ENCODE results near the gene FANK1.

The FANK1 gene

DNA sequence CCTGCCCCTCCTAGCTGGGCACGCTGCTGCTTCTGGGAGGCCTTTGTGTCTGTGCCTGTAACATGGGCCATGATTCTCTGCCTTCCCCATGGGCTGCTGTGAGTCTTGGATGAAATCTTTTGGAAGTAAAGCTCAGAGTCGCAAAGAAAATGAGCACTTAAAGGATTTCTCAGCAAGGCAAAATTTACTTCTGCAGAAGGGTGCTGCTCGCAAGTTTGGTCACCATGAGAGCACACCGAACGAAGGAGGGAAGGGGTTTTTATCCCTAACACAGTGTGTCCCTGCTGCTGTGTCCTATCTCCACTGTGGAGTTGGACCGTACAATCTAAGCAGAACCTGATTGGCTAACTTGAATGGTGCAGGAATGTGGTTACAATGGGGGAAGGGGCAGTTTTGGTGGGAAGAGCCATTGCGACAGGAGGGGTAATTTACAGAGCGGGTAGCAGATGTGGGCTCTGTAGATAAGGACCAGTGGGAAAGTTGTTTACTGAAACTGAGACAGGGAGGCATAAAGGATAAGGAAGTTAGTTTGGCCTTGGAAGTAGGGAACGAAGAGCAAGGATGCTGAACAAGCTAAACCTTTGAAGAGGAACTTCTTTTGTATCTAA, 57.5 kb downstream of the FANK1 start:
- DNase-seq (ENCODE audit: low read depth in 1 of 2, low spot score in 1 of 2): no peak
- TF ChIP-seq GABPA (IDR thresholded peaks at IDR 0.05; ENCODE audit: low read depth) (no peak), SPI1 (IDR thresholded peaks at IDR 0.05; ENCODE audit: borderline replicate concordance, low read depth) (no peak), POLR2AphosphoS5 (IDR thresholded peaks at IDR 0.05; ENCODE audit: low read depth) (no peak)
- TF ChIP-seq, protein P1, sequence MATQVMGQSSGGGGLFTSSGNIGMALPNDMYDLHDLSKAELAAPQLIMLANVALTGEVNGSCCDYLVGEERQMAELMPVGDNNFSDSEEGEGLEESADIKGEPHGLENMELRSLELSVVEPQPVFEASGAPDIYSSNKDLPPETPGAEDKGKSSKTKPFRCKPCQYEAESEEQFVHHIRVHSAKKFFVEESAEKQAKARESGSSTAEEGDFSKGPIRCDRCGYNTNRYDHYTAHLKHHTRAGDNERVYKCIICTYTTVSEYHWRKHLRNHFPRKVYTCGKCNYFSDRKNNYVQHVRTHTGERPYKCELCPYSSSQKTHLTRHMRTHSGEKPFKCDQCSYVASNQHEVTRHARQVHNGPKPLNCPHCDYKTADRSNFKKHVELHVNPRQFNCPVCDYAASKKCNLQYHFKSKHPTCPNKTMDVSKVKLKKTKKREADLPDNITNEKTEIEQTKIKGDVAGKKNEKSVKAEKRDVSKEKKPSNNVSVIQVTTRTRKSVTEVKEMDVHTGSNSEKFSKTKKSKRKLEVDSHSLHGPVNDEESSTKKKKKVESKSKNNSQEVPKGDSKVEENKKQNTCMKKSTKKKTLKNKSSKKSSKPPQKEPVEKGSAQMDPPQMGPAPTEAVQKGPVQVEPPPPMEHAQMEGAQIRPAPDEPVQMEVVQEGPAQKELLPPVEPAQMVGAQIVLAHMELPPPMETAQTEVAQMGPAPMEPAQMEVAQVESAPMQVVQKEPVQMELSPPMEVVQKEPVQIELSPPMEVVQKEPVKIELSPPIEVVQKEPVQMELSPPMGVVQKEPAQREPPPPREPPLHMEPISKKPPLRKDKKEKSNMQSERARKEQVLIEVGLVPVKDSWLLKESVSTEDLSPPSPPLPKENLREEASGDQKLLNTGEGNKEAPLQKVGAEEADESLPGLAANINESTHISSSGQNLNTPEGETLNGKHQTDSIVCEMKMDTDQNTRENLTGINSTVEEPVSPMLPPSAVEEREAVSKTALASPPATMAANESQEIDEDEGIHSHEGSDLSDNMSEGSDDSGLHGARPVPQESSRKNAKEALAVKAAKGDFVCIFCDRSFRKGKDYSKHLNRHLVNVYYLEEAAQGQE (IDR thresholded peaks at IDR 0.05; ENCODE audit: insufficient replicate concordance, low read depth): no peak
- TF ChIP-seq, protein P2, sequence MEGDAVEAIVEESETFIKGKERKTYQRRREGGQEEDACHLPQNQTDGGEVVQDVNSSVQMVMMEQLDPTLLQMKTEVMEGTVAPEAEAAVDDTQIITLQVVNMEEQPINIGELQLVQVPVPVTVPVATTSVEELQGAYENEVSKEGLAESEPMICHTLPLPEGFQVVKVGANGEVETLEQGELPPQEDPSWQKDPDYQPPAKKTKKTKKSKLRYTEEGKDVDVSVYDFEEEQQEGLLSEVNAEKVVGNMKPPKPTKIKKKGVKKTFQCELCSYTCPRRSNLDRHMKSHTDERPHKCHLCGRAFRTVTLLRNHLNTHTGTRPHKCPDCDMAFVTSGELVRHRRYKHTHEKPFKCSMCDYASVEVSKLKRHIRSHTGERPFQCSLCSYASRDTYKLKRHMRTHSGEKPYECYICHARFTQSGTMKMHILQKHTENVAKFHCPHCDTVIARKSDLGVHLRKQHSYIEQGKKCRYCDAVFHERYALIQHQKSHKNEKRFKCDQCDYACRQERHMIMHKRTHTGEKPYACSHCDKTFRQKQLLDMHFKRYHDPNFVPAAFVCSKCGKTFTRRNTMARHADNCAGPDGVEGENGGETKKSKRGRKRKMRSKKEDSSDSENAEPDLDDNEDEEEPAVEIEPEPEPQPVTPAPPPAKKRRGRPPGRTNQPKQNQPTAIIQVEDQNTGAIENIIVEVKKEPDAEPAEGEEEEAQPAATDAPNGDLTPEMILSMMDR (IDR thresholded peaks at IDR 0.05; ENCODE audit: insufficient read depth, low read length): no peak
- H3K27me3 ChIP-seq (ENCODE audit: insufficient read depth, poor library complexity, severe bottlenecking): no peaks in the 10 kb centered on the region
- H3K27ac ChIP-seq (replicated peaks): no peak overlapping the region
- H3K4me3 ChIP-seq (replicated peaks; ENCODE audit: insufficient read depth, low read length): no peak overlapping the region

DNA sequence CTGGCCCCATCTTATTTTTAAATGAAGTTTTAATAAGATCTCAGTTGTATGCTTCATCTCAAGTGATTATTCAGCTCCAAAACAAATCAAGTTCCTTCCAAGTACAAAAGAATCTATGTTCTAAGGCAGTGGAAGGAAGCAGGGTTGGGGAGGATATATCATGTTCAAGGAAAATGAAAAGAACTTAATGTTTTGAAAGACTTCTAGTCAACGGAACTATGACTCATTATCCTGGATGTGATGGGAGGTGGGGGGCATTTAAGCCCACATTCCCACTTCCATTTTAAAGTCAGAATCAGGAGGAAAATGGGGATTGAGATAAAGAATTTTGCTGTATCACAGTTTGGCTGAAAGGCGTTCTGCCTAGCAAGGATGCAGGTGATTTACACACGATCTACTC, 59.4 kb downstream of the FANK1 start:
- DNase-seq (ENCODE audit: low read depth in 1 of 2, low spot score in 1 of 2): no peak
- Histone ChIP-seq H3K27ac (replicated peaks) (no peak overlapping the region), H3K4me3 (replicated peaks; ENCODE audit: insufficient read depth, low read length) (no peak overlapping the region), H3K27me3 (ENCODE audit: insufficient read depth, poor library complexity, severe bottlenecking) (no peaks in the 10 kb centered on the region)
- TF ChIP-seq POLR2AphosphoS5 (IDR thresholded peaks at IDR 0.05; ENCODE audit: low read depth) (no peak), SPI1 (IDR thresholded peaks at IDR 0.05; ENCODE audit: borderline replicate concordance, low read depth) (no peak), GABPA (IDR thresholded peaks at IDR 0.05; ENCODE audit: low read depth) (no peak)
- TF ChIP-seq, protein P1 (IDR thresholded peaks at IDR 0.05; ENCODE audit: insufficient replicate concordance, low read depth): no peak
- TF ChIP-seq, protein P2 (IDR thresholded peaks at IDR 0.05; ENCODE audit: insufficient read depth, low read length): no peak

DNA sequence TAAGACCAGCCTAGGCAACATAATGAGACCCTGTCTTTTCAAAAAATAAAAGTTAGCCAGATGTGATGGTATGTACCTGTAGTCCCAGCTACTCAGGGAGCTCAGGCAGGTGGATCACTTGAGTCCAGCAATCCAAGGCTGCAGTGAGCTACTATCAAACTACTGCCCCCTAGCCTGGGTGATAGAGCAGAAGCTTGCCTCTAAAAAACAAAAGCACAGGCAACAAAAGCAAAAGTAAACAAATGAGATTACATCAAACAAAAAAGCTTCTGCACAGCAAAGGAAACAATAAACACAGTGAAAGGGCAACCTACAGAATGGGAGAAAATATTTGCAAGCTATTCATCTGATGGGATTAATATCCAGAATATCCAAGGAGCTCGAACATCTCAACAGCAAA, 65.4 kb downstream of the FANK1 start:
- TF ChIP-seq SPI1 (IDR thresholded peaks at IDR 0.05; ENCODE audit: borderline replicate concordance, low read depth) (no peak), GABPA (IDR thresholded peaks at IDR 0.05; ENCODE audit: low read depth) (no peak), POLR2AphosphoS5 (IDR thresholded peaks at IDR 0.05; ENCODE audit: low read depth) (no peak)
- TF ChIP-seq, protein P2 (IDR thresholded peaks at IDR 0.05; ENCODE audit: insufficient read depth, low read length): no peak
- TF ChIP-seq, protein P1 (IDR thresholded peaks at IDR 0.05; ENCODE audit: insufficient replicate concordance, low read depth): no peak

More for the DNA sequence above, 65.4 kb downstream of the FANK1 start:
- Histone ChIP-seq H3K4me3 (replicated peaks; ENCODE audit: insufficient read depth, low read length) (no peak overlapping the region), H3K27ac (replicated peaks) (no peak overlapping the region), H3K27me3 (ENCODE audit: insufficient read depth, poor library complexity, severe bottlenecking) (no peaks in the 10 kb centered on the region)
- DNase-seq (ENCODE audit: low read depth in 1 of 2, low spot score in 1 of 2): no peak

Data from HL-60 (cell line).